HAP-1 (cell line): Measurements from ENCODE around the gene ZNF473.
"Not testable (repeated sequence)": the region's sequence is repeated elsewhere in the genome, so short reads cannot be mapped to it uniquely, and the experiment has no call there.

Source experiments
- DNase-seq, 2 experiments: peaks; one replicate each; pipeline ENCODE4 v3.0.0-alpha.2; 2016 to 2020; ENCODE audit warnings: low spot score in 2 of 2
- H3K27me3 ChIP-seq: fragments of 250-450 bp; sonication (Bioruptor Pico); 2 replicates; pipeline ENCODE4 v1.5.1; 2020; ENCODE audit warnings: low read depth, mild to moderate bottlenecking, moderate library complexity
- H3K36me3 ChIP-seq: fragments of 250-450 bp; sonication (Bioruptor Pico); replicated peaks from 2 replicates; pipeline ENCODE4 v1.5.1; 2020; ENCODE audit warnings: mild to moderate bottlenecking
- H3K4me1 ChIP-seq: fragments of 250-450 bp; sonication (Bioruptor Pico); 2 replicates; pipeline ENCODE4 v1.5.1; 2020; ENCODE audit warnings: mild to moderate bottlenecking
- H3K4me3 ChIP-seq: fragments of 250-450 bp; sonication (Bioruptor Pico); 2 replicates; pipeline ENCODE4 v1.5.1; 2020; ENCODE audit warnings: mild to moderate bottlenecking, moderate library complexity
- H3K9me3 ChIP-seq: fragments of 250-450 bp; sonication (Bioruptor Pico); 2 replicates; pipeline ENCODE4 v1.5.1; 2020; ENCODE audit warnings: mild to moderate bottlenecking, moderate library complexity
- in situ Hi-C: fragments of 300-500 bp; cut with MboI; formaldehyde crosslinking; loops from 3 replicates; pipeline ENCODE4 v1.14.3; 2020; ENCODE audit warnings: low sequenced_read_pairs, inconsistent platforms, mixed read lengths

ZNF473 gene

DNA sequence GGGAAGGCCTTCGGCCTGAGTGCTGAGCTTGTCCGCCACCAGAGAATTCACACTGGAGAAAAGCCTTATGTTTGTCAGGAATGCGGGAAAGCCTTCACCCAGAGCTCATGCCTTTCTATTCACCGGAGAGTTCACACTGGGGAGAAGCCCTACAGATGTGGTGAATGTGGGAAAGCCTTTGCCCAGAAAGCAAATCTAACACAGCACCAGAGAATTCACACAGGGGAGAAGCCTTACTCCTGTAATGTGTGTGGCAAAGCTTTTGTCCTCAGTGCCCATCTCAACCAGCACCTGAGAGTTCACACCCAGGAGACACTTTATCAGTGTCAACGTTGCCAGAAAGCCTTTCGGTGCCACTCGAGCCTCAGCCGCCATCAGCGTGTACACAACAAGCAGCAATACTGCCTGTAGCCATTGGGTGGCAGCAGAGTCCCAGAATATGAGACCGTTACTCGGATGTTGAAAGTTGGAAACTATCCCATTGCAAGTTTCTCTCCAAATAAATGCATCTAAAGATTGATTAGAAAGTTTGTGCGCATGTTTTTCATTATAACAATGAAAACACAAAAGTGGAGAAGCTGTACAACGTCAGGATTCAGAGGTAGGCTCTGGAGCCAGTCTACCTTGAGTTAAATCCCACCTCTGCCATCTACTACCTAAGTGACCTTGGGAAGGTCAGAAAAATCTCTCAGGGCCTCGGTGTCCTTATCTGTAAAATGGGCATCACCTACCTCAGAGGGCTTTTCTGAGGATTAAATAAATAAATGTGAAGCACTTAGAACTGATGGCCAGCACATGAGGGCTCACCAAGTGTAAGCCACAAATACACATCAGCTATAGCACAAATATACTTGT lies 21.1 kb downstream of the ZNF473 start:
- Histone ChIP-seq H3K4me1 (no peaks in the 10 kb centered on the region; the same call in 1 of the 2 replicates), H3K4me3 (no peak overlapping the region), H3K36me3 (peaks cover 52% of the 10 kb centered on the region), H3K9me3 (peaks cover 28% of the 10 kb centered on the region; the same call in 1 of the 2 replicates), H3K27me3 (no peaks in the 10 kb centered on the region)
- in situ Hi-C loops: no loop called here
- peak in 1 of 2 experiments; percentile 70 for DNase-seq

DNA sequence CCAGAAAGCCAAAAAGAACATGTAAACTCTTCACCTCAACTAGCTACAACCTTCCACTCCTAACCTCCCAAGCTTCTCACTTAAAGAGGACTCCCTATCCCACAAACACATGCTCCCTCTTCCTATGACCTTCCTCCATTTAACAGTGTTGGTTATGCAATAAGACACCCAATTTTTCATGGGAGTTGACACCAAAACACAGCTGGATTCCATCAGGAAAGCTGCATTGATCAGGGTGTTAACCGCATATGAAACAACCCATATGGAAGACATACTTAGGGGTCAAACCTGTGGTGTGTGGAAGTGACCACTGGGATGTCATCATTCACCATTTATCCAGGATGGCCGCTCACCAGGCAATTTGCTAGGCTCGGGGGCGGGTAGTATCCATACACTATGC lies 21.9 kb downstream of the ZNF473 start:
- Histone ChIP-seq H3K9me3 (peaks cover 27% of the 10 kb centered on the region; the same call in 1 of the 2 replicates), H3K36me3 (peaks cover 44% of the 10 kb centered on the region), H3K4me3 (no peak overlapping the region), H3K27me3 (no peaks in the 10 kb centered on the region), H3K4me1 (no peaks in the 10 kb centered on the region; the same call in 1 of the 2 replicates)
- no peak for DNase-seq
- in situ Hi-C loops: no loop called here

DNA sequence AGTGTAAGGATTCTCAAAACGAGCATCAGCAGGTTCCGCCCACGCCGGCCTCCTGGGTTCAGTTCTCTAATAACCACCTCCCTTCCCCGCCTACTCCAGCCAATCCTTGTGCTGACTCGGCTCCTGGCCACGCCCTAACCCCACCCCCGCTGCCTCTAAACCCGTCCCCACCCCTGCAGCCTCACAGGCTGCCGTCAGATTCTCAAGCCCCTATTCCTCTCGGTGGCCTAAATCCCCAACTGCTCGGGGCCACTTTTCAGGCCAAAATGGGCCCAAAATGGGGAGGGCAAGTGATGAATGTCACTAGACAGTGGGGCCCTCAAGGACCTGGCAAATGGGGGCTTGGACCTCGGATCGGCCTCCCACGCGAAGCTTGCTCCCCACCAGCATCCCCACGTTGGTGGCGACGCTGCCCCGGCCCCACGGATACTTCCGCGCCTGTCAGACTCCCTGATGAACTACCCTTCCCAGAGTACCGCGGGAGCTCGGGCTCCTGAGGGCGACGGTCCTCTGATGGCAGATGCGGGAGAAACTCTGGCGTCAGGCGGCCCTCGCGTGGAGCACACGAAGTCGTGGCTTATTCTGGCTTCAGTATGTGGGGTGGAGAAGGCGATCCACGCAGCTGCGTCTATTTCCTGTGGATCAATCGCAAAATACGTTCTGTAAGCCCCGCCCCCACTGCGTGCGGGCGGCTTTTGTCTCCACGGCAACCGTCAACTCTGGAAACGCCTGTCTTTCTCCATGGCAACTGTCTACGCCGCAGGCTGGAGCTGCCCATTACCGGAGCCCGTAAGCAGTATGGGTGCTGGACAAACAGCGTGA lies 24.8 kb downstream of the ZNF473 start:
- Histone ChIP-seq H3K27me3 (no peaks in the 10 kb centered on the region), H3K4me3 (peak overlapping the region; percentile 34), H3K36me3 (peaks cover 17% of the 10 kb centered on the region), H3K4me1 (no peaks in the 10 kb centered on the region; the same call in 1 of the 2 replicates), H3K9me3 (peaks cover 3% of the 10 kb centered on the region; the same call in 1 of the 2 replicates)
- peak; percentile 78 to 91 for DNase-seq
- in situ Hi-C loops: no loop called here

DNA sequence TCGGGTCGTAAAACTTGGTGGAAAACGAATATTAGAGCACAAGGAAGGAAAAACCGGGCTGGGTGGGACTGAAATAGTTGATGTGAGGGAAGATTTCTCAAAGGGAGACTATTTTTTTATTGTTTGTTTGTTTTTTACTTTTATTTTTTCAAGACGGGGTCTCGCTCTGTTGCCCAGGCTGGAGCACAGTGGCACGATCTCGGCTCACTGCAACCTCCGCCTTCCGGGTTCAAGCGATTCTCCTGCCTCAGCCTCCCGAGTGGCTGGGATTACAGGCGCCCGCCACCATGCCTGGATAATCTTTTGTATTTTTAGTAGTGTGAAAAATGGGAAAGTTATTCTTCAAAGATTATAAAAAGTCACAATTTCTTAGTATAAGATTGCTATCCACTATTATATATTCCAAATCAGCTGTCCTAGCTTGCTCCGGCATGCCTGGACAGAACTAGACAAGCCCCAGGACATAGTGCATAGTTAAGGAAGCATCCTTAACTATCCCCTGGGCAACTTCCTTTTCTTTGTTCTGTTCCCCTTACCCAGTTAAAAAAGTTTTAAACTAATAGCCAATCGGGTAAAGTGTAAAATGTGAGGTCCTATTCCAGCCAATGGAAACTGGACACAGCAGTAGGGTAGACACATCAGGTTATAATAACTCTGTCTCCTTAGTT lies 25.6 kb downstream of the ZNF473 start:
- H3K4me1 ChIP-seq, H3K27me3 ChIP-seq, H3K9me3 ChIP-seq, H3K36me3 ChIP-seq, in situ Hi-C loops, DNase-seq: not testable (repeated sequence)
- H3K4me3 ChIP-seq: peak overlapping the region; percentile 34

DNA sequence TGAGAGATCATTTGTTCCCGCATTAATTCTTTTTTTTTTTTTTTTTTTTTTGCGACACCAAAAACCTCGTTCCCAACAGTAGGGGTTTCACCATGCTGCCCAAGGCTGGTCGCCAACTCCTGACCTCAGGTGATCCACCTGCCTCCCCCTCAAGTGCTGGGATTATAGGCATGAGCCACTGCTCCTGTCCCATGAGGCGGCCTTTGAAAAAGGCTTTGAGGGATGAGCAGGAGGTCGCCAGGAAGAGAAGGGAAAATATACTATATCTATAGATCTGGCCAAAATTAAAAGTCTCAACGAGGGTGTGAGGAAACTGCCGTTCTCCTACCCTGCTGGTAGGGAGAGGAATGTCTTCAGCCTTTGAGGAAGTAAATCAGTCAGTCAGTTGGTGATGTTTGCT lies 26.2 kb downstream of the ZNF473 start:
- no peaks in the 10 kb centered on the region; the same call in 1 of the 2 replicates for H3K4me1 ChIP-seq
- H3K9me3 ChIP-seq: no peaks in the 10 kb centered on the region; the same call in 1 of the 2 replicates
- DNase-seq: no peak
- in situ Hi-C loops: no loop called here
- peaks cover 5% of the 10 kb centered on the region; the same call in 1 of the 2 replicates for H3K36me3 ChIP-seq
- H3K4me3 ChIP-seq: no peak overlapping the region
- no peaks in the 10 kb centered on the region for H3K27me3 ChIP-seq

DNA sequence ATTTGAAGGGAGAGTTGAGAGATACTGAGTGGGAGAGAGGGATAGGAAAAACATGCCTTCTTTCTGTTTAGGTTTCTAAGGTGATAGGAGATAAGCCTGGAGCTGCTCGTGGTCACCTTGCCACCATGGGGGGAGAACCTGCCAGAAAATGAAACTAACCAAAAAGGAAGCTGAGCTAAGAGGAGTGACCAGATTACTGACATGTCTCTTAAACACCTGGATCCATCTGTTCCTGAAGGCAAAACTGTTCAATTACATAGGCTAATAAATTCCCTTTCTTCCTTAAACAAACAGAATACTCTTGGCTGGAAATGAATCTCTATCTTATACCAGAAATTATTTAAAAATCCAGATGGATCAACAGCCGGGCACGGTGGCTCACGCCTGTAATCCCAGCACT lies 27.3 kb downstream of the ZNF473 start:
- in situ Hi-C loops: no loop called here
- no peaks in the 10 kb centered on the region for H3K36me3 ChIP-seq
- H3K27me3 ChIP-seq: no peaks in the 10 kb centered on the region
- H3K4me3 ChIP-seq: no peak overlapping the region
- DNase-seq: no peak
- no peaks in the 10 kb centered on the region; the same call in 1 of the 2 replicates for H3K4me1 ChIP-seq
- no peaks in the 10 kb centered on the region; the same call in 1 of the 2 replicates for H3K9me3 ChIP-seq

DNA sequence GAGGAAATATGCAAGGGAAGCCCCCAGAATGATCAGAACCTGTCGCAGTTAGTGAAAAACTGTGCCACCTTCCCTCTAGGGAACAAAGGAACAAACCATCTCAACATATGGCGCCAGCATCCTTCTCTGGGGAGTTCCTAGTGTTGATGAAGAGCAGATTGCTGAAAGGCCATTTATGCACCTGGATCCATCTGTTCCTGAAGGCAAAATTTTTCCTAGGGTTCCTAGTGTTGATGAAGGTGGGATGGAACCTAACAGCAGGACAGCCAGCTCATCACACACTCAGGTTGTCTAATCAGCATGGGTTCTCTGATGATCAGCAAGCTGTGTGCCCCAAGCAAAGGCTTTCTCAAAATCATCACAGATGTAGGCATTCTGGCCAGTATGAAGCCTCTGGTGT lies 32.6 kb downstream of the ZNF473 start:
- in situ Hi-C loops: no loop called here
- Histone ChIP-seq H3K36me3 (no peaks in the 10 kb centered on the region), H3K9me3 (peaks cover 6% of the 10 kb centered on the region)

DNA sequence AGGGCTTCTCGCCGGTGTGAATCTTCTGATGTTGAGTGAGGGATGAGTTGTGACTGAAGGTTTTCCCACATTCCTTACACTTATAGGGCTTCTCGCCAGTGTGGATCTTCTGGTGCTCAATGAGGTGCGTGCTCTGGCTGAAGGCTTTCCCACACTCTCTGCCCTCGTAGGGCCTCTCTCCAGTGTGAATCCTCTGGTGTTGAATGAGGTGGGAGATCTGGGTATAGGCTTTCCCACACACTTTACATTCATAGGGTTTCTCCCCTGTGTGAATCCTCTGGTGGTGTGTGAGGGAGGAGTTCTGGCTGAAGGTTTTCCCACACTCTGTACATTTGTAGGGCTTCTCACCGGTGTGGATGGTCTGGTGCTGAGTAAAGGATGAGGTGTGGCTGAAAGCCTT lies 33.2 kb downstream of the ZNF473 start:
- H3K4me3 ChIP-seq: no peak overlapping the region
- H3K4me1 ChIP-seq: no peaks in the 10 kb centered on the region
- in situ Hi-C loops: no loop called here
- no peaks in the 10 kb centered on the region for H3K27me3 ChIP-seq
- H3K36me3 ChIP-seq: no peaks in the 10 kb centered on the region
- peaks cover 6% of the 10 kb centered on the region for H3K9me3 ChIP-seq
- no peak for DNase-seq

More for the DNA sequence above, 32.6 kb downstream of the ZNF473 start:
- no peaks in the 10 kb centered on the region for H3K4me1 ChIP-seq
- H3K27me3 ChIP-seq: no peaks in the 10 kb centered on the region
- no peak overlapping the region for H3K4me3 ChIP-seq
- no peak for DNase-seq

DNA sequence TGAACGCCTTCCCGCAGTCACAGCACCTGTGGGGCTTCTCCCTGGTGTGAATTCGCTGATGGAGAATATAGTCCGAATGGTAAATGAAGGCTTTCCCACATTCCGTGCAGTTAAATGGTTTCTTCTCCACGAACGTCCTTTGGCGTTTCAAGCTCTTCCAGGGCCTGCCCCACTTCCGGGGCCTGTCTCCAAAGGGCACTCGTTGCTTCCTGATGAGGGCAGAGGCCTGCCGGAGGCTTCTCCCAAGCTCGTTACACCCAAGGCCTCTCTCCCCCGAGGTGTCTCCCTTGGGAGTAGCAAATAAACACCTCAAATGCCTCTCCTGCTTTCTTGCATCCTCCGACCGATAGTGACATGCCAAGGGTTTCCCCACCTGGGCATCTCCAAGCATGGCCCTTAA lies 34.3 kb downstream of the ZNF473 start:
- no peaks in the 10 kb centered on the region for H3K27me3 ChIP-seq
- H3K36me3 ChIP-seq: no peaks in the 10 kb centered on the region
- peaks cover 6% of the 10 kb centered on the region for H3K9me3 ChIP-seq
- DNase-seq: no peak
- H3K4me3 ChIP-seq: no peak overlapping the region
- in situ Hi-C loops: no loop called here
- no peaks in the 10 kb centered on the region for H3K4me1 ChIP-seq

DNA sequence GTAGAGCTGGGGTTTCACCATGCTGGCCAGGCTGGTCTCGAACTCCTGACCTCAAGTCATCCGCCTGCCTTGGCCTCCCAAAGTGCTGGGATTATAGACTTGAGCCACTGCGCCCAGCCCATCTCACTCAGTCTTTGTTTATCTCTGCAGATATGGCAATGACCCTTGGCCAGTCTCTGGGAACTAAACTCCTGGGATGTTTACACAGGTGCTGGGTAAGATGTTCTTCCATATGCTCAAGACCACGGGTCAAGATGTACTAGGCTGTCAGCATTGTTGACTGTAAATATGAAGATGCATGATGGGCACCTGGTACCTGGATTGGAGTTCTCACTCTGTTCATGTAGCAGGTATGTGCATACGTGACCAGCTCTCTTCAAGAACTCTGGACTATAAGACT lies 35.8 kb downstream of the ZNF473 start:
- no peaks in the 10 kb centered on the region for H3K27me3 ChIP-seq
- in situ Hi-C loops: no loop called here
- peaks cover 6% of the 10 kb centered on the region for H3K9me3 ChIP-seq
- H3K36me3 ChIP-seq: no peaks in the 10 kb centered on the region
- H3K4me3 ChIP-seq: no peak overlapping the region
- H3K4me1 ChIP-seq: no peaks in the 10 kb centered on the region
- no peak for DNase-seq

DNA sequence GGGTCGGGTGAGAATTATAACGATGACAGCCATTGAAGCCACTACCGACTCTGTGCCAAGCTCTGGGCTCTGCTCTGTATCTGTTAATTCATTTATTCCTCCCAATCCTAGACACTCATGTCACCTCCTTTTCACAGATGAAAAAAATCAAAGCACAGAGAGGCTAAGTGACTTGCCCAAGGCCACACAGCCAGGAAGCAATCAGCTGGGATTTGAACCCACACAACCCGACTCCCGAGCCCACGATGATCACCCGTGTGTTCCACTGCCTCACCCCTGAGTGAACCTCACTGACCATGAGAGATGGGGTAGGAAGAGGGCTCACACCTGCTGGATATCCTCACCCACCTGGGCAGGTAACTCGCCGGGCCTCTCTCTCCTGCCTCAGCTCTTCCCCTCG lies 40.1 kb downstream of the ZNF473 start:
- H3K4me3 ChIP-seq: no peak overlapping the region
- in situ Hi-C loops: no loop called here
- no peak for DNase-seq
- H3K4me1 ChIP-seq: no peaks in the 10 kb centered on the region
- H3K27me3 ChIP-seq: no peaks in the 10 kb centered on the region
- H3K9me3 ChIP-seq: no peaks in the 10 kb centered on the region
- no peaks in the 10 kb centered on the region for H3K36me3 ChIP-seq

DNA sequence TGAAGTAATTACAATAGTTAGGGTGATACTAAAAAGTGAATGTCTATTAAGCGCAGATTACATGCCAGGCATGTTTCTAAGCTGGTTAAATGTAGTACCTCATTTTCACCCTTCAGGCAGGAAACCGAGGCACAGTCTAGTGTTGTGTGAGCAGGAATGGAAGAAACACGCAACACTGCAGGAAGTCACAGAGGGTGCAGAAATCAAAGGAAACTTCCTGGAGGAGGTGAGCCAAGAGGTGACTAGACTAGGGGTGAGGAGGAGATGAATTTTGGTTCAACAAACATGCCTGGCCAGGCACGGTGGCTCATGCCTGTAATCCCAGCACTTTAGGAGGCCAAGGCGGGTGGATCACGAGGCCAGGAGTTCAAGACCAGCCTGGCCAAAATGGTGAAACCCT lies 41.8 kb downstream of the ZNF473 start:
- in situ Hi-C loops: no loop called here
- Histone ChIP-seq H3K4me1 (no peaks in the 10 kb centered on the region), H3K36me3 (no peaks in the 10 kb centered on the region), H3K9me3 (no peaks in the 10 kb centered on the region), H3K4me3 (no peak overlapping the region), H3K27me3 (no peaks in the 10 kb centered on the region)
- no peak for DNase-seq

DNA sequence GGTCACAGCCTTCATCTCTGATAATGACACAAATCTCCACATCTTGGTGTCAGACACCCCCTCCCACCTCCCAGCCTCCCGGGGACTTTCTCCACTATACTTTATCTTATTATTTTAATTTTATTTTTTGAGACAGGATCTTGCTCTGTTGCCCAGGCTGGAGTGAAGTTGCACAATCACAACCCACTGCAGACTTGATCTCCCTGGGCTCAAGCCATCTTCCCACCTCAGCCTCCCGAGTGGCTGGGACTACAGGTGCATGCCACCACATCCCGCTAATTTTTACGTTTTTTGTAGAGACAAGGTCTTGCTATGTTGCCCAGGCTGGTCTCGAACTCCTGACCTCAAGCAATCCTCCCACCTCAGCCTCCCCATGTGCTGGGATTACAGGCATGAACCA lies 42.6 kb downstream of the ZNF473 start:
- H3K4me1 ChIP-seq, H3K9me3 ChIP-seq, H3K27me3 ChIP-seq, DNase-seq, in situ Hi-C loops, H3K4me3 ChIP-seq, H3K36me3 ChIP-seq: not testable (repeated sequence)
